A673 (cell line): Measurements from ENCODE around the gene MEGF10.
"Not testable (repeated sequence)": the region's sequence is repeated elsewhere in the genome, so short reads cannot be mapped to it uniquely, and the experiment has no call there.

Source experiments
- EZH2 ChIP-seq: fragments of 200-600 bp; sonication (generic); IDR thresholded peaks from 2 replicates; pipeline ENCODE4 v1.6.1; 2017; ENCODE audit warnings: borderline replicate concordance, low read depth, mild to moderate bottlenecking, mixed read lengths, antibody characterized with exemption, low read length; ENCODE audit not compliant: poor library complexity, severe bottlenecking
- TF ChIP-seq, protein P1 (sequence below): fragments of 300-800, 200-600 bp; sonication (generic); conservative IDR thresholded peaks from 2 replicates; pipeline ENCODE4 v1.5.1; 2017; ENCODE audit warnings: low read depth, mild to moderate bottlenecking, antibody characterized with exemption, low read length, moderate library complexity, mixed read lengths

- TF ChIP-seq, protein P1, sequence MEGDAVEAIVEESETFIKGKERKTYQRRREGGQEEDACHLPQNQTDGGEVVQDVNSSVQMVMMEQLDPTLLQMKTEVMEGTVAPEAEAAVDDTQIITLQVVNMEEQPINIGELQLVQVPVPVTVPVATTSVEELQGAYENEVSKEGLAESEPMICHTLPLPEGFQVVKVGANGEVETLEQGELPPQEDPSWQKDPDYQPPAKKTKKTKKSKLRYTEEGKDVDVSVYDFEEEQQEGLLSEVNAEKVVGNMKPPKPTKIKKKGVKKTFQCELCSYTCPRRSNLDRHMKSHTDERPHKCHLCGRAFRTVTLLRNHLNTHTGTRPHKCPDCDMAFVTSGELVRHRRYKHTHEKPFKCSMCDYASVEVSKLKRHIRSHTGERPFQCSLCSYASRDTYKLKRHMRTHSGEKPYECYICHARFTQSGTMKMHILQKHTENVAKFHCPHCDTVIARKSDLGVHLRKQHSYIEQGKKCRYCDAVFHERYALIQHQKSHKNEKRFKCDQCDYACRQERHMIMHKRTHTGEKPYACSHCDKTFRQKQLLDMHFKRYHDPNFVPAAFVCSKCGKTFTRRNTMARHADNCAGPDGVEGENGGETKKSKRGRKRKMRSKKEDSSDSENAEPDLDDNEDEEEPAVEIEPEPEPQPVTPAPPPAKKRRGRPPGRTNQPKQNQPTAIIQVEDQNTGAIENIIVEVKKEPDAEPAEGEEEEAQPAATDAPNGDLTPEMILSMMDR = not testable (repeated sequence)
- not testable (repeated sequence) for TF ChIP-seq EZH2
These were observed 6.3 kb downstream of the MEGF10 start for GRCh38 chr5:127296894-127297293.
